ENCODE data around the gene NR6A1.

NR6A1 gene

DNA sequence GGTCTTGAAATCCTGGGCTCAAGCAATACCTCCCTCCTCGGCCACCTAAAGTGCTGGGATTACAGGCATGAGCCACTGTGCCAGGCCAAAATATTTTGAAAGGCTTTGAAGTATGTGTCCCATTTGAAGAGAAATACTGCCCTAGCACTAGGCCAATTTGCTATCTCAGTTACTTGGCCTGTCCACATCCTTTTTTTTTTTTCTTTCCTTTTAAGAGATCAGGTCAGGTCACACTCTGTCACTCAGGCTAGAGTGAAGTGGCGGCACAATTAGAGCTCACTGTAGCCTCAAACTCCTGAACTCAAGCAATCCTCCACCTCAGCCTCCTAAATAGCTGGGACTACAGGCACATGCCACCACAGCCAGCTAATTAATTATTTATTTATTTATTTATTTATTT is 84.2 kb downstream of the NR6A1 start:
- no peak for DNase-seq (ENCODE audit: low read depth)

DNA sequence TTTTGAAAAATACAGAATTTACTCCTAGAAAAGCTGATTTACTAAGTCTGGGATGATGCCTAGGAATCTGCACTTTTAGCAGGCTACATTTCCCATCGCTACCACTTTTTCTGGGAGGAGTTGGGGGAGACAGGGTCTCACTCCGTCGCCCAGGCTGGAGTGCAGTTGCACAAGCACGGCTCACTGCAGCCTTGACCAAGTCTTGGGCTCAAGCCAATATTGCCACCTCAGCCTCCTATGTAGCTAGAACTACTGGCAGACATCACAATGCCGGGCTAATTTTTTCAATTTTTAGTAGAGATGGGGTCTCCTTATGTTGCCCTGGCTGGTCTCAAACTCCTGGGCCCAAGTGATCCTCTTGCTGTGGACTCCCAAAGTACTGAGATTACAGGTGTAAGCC is 85.9 kb downstream of the NR6A1 start:
- DNase-seq (ENCODE audit: low read depth): no peak

DNA sequence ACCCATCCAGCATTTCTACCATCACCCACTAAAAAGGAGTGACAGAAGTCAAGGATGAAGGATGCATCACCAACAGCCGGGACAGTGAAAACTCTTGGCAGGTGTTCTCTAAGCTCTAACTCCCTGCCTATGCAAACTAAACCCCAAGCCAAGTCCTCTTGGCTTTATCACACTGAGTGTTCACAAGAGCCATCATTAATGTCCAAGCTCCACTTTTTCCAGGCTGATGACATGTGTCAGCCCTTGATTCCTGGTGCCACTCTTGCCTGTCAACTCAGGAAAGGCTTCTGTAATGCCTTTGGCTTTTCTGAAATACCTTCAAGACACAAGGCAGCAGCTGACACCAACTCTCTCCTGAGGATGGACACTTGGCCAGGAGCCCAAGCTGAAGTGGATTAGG is 86.9 kb downstream of the NR6A1 start:
- DNase-seq (ENCODE audit: low read depth): no peak

DNA sequence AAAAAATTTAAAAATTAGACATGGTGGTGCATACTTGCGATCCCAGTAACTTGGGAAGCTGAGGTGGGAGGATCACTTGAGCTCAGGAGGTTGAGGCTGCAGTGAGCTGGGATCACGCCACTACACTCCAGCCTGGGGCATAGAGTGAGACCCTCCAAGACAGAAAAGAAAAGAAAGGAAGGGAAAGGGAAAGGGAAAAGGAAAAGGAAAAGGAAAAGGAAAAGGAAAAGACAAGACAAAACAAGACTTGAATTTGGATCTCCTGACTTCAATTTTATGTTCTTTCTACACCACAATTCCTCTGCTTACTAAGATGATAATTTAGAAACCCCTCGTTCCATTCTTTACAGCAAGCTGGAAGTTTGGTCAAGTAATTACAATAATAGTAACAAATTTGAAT is 88.1 kb downstream of the NR6A1 start:
- DNase-seq (ENCODE audit: low read depth): no peak

DNA sequence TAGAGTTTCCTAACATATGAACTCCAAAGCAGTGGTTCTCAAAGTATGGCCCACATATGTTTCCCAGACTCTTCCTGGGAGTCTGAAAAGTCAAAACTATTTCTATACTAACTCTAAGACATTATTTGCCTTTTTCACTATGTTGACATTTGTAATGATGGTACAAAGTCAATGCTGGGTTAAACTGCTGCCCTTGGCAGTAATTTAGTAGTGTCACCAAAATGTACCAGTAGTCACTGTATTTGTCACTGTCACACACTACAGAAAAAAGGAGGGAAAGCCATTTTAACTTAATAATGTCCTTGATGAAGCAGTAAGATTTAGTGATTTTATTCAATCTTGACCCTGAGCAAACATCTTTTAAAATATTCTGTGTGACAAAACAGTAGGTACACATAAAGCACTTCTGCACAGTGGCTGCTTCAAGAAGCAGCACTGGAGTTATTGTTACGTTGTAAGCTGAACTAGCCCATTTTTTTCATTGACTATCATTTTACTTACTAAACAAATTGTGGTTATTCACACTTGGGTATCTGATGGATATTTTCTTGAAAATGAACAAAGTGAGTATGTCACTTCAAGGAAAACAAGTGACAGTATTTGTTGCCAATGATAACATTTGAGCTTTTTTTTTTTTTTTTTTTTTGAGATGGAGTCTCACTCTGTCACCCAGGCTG is 90.3 kb downstream of the NR6A1 start:
- DNase-seq (ENCODE audit: low read depth): no peak

DNA sequence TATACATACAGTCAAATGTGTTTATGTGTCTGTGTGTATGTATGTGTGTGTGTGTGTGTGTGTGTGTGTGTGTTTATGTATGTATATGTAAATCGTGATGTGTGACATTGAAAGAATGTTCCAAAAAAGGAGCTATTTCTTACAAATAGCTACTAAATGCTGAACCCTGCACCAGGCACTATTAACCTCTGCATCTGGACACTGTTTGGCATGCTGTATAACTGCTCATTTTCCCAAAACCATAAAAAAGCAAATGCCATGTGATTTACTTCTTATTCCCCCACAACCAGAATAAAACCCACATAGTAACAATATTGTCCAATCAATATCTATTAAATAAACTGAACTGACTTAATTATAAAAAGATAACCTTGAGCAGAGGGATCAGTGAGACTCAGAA is 91.1 kb downstream of the NR6A1 start:
- no peak for DNase-seq (ENCODE audit: low read depth)

DNA sequence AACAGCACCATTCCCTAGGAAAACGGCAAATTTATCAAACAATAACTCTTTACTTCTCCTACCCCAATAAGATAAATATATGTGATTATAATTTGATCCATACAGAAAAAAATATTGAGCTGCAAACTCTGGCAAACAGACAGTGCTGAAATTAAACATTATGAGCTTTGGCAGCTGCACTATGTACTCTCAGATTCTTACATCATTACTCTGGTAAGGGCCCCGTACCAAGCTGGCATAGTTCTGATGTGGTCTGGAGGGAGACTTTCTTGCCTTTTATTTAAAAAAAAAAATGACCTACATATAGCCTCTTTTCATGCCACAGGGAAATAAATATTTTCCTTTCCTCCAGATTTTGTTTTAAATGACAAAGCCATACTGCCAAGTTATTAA is 95.0 kb downstream of the NR6A1 start:
- no peak for DNase-seq (ENCODE audit: low read depth)

DNA sequence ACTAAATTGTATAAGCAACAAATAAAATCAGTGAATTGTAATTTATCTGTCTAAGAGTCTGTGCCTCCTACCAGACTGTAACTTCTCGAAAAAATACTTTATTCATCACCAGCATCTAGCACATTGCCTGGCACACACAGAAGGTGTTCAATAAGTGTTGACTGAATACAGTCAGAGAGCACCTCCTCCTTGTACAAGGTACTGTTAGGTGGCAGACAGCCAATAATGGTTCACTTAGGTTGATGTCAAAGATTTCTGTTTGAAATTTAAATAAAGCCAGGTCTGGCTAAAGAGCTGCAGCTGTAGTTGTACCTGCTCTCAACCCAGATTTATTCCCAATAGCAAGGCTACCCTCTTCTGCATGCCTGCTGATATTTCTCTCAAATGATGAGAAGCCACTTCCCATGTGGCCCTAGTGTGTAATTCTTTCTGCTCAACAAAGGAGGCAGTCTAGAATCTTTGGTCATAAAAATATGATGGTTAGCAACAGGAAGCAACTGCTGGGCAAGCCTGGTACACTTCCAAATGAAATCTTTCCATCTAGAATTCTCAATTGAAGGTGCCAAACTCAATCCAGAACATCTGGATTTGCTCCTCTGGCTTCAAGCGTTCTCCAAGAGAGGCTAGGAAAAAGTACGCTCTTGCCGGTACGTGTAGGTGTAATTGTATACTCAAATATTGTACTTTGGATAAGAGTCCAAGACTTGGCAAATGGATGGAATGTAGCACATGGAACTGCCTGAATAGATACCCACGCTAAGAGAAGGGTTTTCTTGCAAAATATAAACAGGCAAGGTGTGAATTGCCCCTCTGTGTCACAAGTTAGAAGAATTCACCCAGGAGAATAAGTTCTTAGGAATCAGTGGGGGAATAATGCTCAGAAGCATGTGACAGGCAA is 95.6 kb downstream of the NR6A1 start:
- DNase-seq (ENCODE audit: low read depth): no peak

DNA sequence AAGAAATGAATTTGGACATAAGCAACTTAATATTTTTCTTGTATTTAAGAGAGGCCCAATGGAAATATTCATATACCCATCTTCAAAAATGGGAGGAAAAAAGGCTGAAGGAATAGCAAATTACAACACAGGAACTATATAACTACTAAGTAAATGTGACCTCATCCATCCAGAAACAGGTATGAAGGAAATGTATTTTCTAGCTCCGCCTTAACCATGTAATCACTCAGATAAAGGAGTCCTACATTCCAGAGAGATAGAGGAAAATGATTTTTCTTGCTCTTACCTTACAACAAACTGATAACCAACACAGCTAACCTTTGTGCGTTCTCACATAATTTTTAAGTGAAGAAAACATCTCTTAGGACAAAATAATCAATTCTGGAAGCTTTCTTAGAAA is 96.5 kb downstream of the NR6A1 start:
- DNase-seq (ENCODE audit: low read depth): no peak

DNA sequence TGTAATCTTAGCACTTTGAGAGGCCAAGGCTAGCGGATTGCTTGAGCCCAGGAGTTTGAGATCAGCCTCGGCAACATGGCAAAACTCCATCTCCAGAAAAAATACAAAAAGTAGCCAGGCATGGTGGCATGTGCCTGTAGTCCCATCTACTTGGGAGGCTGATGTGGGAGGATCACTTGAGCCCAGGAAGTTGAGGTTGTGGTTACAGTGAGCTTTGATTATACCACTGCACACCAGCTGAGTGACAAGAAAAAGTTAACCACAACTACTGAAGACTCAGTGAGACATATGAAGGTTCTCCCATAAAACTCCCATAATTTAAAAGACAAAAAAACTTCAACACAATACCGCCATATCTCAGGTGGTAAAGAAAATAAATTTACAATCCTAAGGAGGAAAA is 98.0 kb downstream of the NR6A1 start:
- no peak for DNase-seq (ENCODE audit: low read depth)

DNA sequence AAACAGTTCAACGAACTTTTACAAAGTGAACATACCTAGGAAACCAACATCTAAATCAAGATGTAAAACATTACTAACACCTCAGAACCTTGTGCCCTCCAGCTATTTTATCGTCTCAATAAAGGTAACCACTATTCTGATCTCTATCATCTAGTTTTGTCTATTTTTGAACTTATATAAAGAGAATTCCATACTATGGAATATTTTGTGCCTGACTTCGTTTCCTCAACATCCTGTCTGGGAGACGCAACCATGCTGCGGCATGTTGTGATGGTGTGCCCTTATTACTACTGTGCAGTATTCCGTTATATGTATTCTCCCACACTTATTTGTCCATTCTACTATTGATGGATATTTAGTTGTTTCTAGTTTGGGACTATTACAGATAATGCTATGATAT is 99.2 kb downstream of the NR6A1 start:
- no peak for DNase-seq (ENCODE audit: low read depth)

DNA sequence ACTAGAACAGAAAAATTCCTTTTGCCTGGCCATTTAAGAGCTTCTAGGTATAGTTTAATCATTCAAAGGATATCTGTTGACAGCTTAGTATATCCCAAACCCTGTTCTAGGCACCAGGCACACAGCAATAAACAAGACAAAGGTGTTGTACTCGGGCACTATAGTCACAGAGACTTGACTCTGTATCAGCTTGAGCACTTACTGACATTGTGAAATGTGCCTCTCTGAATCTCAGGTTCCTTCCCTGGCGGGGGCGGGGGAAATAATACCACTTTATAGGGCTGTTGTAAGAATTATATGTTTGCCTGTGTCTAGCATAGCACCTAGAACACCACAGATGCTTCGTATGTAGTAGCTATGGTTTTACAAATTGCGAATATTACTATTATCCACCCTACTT is 104.5 kb downstream of the NR6A1 start:
- no peak for DNase-seq (ENCODE audit: low read depth)

DNA sequence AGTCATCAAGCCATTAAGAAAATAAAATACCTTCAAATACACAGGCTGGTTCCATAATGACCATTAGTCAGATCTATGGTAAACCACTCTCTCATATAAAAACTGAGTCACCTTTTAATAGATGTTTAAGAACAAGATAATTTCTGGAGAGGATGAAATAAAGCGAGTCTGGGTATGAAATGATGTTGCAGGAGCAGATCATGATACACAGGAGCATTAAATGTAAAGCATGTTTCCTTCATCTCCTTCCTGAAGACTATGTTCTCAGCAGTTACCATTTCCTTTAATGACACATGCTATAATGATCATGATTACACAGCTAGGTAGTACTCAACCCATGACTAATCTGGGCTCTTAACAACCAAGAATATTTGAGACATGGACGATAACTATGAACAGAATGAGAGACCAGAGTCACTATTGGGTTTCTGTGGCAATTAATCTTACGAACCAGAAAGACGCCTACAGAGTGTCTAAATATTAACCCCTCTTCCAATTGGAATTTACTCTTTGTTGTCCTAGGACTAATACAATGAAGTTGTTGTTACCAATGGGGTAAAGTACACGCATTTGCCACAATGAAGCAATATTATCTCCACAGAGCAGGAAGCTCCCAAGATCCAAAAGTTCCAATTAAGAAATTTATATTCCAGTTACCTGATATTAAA is 105.6 kb downstream of the NR6A1 start:
- DNase-seq (ENCODE audit: low read depth): no peak

DNA sequence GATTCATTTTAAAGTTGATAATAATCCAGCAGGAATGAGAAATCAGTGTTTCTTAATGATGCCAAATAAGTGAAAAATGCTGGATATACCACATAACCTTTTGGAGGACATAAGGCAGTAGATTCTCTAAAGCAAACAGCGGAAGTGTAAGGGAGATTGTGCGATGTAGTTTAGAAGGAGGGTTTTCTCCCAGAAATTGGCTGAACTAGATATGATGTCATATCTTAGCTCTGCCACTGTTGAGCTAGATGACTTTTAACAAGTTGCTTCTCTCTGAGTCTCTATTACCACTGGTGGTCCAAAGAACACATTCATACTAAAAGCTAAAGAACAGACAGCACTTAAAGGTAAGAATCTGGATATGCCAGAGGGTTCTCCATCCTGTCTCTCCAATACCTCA is 107.0 kb downstream of the NR6A1 start:
- DNase-seq (ENCODE audit: low read depth): no peak

DNA sequence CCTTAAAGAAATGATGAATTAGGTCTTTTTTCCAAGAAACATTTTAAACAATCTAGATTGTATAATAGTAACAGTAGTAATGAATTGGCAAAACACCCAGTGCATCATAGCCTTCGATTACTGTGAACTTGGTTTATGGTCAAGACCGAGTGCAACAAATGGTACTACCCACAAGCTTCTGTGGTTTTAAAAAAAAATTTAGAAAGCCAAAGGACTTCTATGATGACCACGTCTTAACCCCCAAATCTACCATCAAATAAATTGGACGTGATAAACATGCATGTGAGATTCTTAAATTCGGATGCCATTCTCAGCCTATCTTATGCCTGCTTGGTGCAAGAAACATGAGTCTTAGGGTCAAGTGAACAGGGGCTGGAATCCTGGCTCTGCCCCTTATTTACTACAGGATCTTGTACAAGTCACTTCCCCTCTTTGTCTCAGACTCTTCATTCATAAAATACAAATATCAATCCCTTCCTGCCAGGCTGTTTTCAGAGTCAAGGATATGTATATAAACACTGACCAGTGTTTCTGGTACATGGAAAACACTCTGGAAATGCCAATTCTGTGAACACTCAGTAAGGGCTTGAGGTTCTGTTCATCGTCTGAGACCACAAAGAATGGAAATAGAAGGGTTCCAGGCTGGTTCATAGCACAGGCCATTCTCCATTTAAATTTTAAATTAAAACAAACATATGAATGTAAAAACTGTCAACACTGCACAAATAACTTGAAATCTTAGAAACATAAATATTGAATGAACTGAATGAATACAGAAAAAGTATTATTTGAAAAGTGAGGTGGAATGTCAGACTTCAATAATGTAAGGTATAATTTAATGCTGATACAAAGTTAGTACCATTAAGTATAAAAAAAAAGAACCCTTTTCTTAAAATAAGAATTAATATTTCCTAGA is 107.8 kb downstream of the NR6A1 start:
- no peak for DNase-seq (ENCODE audit: low read depth)

DNA sequence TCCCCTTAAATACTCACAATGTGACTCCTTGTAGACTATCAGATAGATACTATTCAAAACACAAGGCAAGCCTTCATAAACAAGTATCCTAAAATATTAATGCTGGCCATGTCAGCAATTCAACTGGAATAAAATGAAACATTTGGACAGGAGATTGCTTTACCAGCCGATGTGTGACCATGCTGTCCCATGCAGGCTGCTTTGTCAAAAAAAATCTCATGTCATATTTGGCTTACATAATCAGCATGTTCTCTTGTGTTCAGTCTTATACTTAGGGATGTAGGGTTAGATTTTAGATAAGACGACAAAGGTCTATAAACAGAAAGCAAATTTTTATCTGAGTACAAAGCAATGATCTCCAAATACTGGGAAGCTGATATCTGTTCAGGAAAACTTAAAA is 108.5 kb downstream of the NR6A1 start:
- DNase-seq (ENCODE audit: low read depth): no peak

DNA sequence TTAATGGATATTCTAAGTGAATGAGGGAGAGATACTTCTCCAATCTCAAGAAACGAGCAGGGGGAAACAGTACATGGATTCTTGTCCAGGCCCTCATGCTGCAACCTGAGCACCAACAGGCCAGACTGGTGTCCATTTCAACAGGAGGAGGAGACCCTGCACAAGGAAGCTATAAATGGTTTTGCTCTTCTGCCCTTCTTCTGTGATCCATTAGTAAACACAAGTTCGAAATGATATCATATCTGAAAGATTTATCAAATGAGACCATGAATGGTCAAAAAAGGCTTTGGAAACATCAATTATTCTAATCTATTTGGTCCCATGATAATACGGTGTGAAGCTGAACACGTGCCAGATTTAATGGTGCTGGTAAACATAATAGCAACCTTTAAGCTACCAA is 109.8 kb downstream of the NR6A1 start:
- no peak for DNase-seq (ENCODE audit: low read depth)

DNA sequence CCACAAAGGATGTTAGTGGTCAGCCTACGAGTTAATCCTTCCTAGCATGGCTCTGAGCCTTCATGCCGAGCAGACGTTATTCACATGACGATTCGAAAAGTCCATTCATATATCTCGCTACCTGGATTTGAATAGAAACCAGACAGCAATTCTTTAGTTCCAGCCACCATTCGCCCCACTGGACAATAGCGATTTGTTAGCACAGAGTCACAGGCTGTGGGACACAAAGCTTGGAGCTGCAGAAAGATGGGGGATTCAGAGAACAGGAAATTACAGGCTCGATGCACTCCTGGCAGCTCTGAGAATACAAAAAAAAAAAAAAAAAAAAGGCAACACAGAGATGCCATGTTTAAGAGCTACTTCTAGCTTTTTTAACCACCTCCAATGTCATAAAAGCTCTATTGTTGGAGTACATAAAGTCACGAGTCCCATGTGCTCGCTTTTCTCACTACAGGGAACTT is 110.7 kb downstream of the NR6A1 start:
- DNase-seq (ENCODE audit: low read depth): no peak

DNA sequence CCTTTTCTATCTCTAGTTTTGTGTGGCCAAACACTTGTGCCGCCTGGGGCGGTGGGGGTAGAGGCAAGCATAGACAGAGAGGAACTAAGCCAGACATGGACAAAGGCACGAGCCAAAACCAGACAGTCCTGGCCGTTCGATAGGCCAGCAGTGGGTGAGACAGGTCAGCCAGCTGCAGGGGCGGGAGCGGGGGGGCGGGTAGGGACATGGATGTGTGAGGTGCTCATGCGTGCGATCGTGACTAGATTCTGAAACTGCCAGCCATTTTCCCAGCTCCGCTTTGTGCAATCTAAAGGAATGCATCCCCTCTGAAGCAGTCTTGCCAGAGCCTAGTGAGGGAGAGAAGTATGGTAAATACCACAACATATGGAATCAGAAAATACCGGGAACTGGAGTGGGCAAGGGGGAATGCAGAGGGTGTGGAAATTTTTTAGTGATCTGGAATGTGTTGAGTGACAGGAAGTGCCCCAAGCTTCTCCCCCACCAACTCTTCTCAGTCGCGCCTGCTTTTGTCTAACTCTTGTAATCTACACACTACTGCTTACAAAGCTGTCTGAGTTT is 111.9 kb downstream of the NR6A1 start:
- DNase-seq (ENCODE audit: low read depth): no peak

DNA sequence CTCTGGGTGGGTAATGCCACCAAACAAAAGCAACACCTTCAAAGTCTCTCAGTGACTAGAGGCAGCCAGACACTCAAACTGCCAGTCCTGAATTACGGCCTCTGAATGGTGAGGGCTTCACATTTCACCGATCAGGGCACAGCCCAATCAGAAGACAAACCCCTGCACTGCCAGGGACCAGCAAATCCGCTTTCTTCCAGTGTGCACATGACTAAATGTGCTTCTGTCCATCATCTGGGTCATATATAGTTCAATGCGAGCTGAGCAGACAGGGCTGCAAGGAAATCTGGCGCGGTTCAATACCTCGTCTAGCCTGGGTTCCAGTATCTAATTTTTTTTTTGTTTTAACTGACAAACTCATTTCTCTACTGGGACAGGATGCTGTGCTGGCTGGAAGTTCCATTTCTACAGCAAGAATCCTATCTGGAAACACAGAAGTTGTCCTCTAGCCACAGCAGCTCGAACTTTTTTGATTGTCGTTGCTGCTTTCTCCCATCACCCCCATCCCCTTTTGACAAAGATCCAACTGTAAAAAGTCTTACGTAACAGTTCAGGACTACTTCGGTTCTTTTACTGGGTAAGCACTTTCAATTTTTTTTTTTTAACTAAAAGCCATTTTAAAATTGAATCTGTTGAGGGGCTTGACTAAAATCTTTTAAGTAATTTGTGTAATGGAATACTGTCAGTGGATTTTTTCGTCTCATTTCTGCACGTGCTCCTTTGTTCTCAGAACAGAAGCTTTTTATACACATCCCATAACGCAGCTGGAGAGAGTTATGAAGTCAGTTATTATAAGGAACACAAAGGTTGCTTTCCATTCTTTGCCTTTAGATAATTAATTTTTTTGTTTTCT is 112.7 kb downstream of the NR6A1 start:
- DNase-seq (ENCODE audit: low read depth): no peak

DNA sequence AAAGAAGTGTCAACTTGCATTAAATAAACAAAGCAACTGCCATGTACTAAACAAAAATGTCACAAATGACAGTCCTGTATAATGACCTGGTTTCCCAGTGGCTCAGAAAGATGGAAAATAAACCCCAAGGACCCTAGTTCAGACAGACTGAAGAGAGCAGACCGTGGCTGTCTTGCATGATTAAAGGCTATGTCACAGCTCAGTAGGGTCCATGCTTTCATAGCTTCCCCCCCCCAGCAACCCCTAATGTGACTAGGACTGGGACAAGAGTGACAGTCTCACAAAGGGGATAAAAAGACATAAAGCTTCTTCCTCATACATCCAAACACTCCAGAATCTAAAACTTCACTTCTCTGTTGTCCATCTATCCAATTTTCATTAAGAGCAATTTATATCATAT is 113.6 kb downstream of the NR6A1 start:
- no peak for DNase-seq (ENCODE audit: low read depth)

Data from activated T-helper 9 cell treated with anti-CD3 and anti-CD28 coated beads, Interleukin-2, amount 50 U/mL, for 16 hours (primary cell).